H1 (cell line): ENCODE results near the gene IRF8. TPM values are rescaled to one million over a fixed set of nuclear protein-coding genes. Genes with fewer than 3 reads are reported as not detected.
A peak's percentile ranks its signal among the peaks of the same experiment; 100 is the strongest.

Experiments used
- CTCF ChIA-PET: fragments of 300-600 bp; sonication (Branson Sonifier 250); formaldehyde crosslinking; loops from one replicate; lab custom pipeline; 2021; ENCODE audit not compliant: partially characterized antibody; lab: Charles Lee
- POLR2A ChIA-PET: fragments of 300-600 bp; sonication (Branson Sonifier 250); formaldehyde crosslinking; loops from one replicate; lab custom pipeline; 2021; ENCODE audit warnings: inconsistent platforms; ENCODE audit not compliant: partially characterized antibody; lab: Charles Lee
- DNase-seq, 2 experiments: peaks; one replicate each; pipeline versions ENCODE4 v3.0.0 to v3.0.0-alpha.2; 2010 to 2022; ENCODE audit warnings: low spot score in 2 of 2, low read depth in 1 of 2, mixed read lengths in 1 of 2
- FAIRE-seq: peaks from 2 replicates; lab custom pipeline; 2011; peaks lifted over from hg19 to GRCh38; lab: Jason Lieb, UNC
- H2AFZ ChIP-seq: 2 replicates; pipeline ENCODE4 v1.8.1; 2012; ENCODE audit warnings: low read length, inconsistent platforms
- H2AK5ac ChIP-seq: 2 replicates; pipeline ENCODE4 v1.6.1; 2013; ENCODE audit warnings: low read depth, low read length
- H2BK120ac ChIP-seq: replicated peaks from 2 replicates; pipeline ENCODE3; 2013; ENCODE audit warnings: low read depth, low read length, inconsistent platforms
- H2BK12ac ChIP-seq: 2 replicates; pipeline ENCODE4 v1.6.1; 2013; ENCODE audit warnings: low read depth, low read length
- H2BK15ac ChIP-seq: 2 replicates; pipeline ENCODE4 v1.6.1; 2013; ENCODE audit warnings: low read length
- H2BK20ac ChIP-seq: 2 replicates; pipeline ENCODE4 v1.6.1; 2013; ENCODE audit warnings: low read length
- H2BK5ac ChIP-seq: 2 replicates; pipeline ENCODE4 v1.6.1; 2013; ENCODE audit warnings: low read depth, low read length
- H3K14ac ChIP-seq: 2 replicates; pipeline ENCODE4 v1.6.1; 2013; ENCODE audit warnings: inconsistent platforms; ENCODE audit not compliant: insufficient read length
- H3K18ac ChIP-seq: 2 replicates; pipeline ENCODE4 v1.6.1; 2013; ENCODE audit warnings: low read length; ENCODE audit errors: extremely low read depth
- H3K23ac ChIP-seq: 2 replicates; pipeline ENCODE4 v1.6.1; 2013; ENCODE audit warnings: inconsistent platforms; ENCODE audit not compliant: insufficient read length
- H3K23me2 ChIP-seq: 2 replicates; pipeline ENCODE4 v1.6.1; 2013; ENCODE audit warnings: low read depth, low read length
- H3K27ac ChIP-seq: 2 replicates; pipeline ENCODE4 v1.6.1; 2011; ENCODE audit warnings: low read depth, low read length, inconsistent platforms
- H3K27me3 ChIP-seq, 4 experiments: replicated peaks in 1 of 4; 1 replicate in 1 of 4; 2 replicates in 3 of 4; pipeline versions ENCODE4 v1.6.1 to v1.8.1; 2011 to 2013; ENCODE audit warnings: low read length in 3 of 4, mild to moderate bottlenecking in 3 of 4, inconsistent platforms in 2 of 4, mixed read lengths in 2 of 4, moderate library complexity in 1 of 4; ENCODE audit not compliant: control insufficient read depth in 3 of 4, insufficient read depth in 3 of 4; ENCODE audit errors: extremely low read depth in 1 of 4
- H3K36me3 ChIP-seq, 4 experiments: 2 replicates each; pipeline versions ENCODE4 v1.6.1 to v1.8.1; 2011 to 2013; ENCODE audit warnings: mild to moderate bottlenecking in 4 of 4, low read length in 3 of 4, moderate library complexity in 2 of 4, control low read depth in 1 of 4, inconsistent platforms in 1 of 4; ENCODE audit not compliant: insufficient read depth in 4 of 4, control insufficient read depth in 2 of 4
- H3K4ac ChIP-seq: replicated peaks from 2 replicates; pipeline ENCODE3; 2013; ENCODE audit warnings: low read length, low read depth, mixed read lengths, inconsistent platforms; ENCODE audit not compliant: insufficient read length
- H3K4me1 ChIP-seq, 4 experiments: replicated peaks in 1 of 4; 1 replicate in 1 of 4; 2 replicates in 3 of 4; pipeline versions ENCODE4 v1.6.1 to v1.8.1; 2011 to 2013; ENCODE audit warnings: low read length in 3 of 4, inconsistent platforms in 2 of 4, mixed read lengths in 1 of 4; ENCODE audit not compliant: insufficient read depth in 4 of 4, control insufficient read depth in 3 of 4
- H3K4me2 ChIP-seq, 2 experiments: 2 replicates each; pipeline versions ENCODE4 v1.6.1 to v1.8.1; 2011 to 2013; ENCODE audit warnings: low read depth in 2 of 2, low read length in 2 of 2, control low read depth in 1 of 2, inconsistent platforms in 1 of 2, mild to moderate bottlenecking in 1 of 2; ENCODE audit not compliant: insufficient read depth in 1 of 2
- H3K4me3 ChIP-seq, 4 experiments: fragments of 200-600, 300-600 bp in 1 of 4; sonication (generic), shearing (Covaris generic), sonication (Bioruptor Twin) in 1 of 4; 2 replicates each; pipeline versions ENCODE4 v1.5.1 to v1.8.1; 2011 to 2016; ENCODE audit warnings: low read length in 4 of 4, low read depth in 3 of 4, control low read depth in 2 of 4, inconsistent platforms in 2 of 4, mild to moderate bottlenecking in 2 of 4, mixed read lengths in 1 of 4, moderate library complexity in 1 of 4; ENCODE audit not compliant: insufficient read depth in 2 of 4; ENCODE audit errors: extremely low read depth in 1 of 4
- H3K56ac ChIP-seq: replicated peaks from 2 replicates; pipeline ENCODE3; 2013; ENCODE audit warnings: low read depth, mild to moderate bottlenecking, mixed read lengths, low read length, inconsistent platforms; ENCODE audit not compliant: insufficient read length
- H3K79me1 ChIP-seq: 2 replicates; pipeline ENCODE4 v1.6.1; 2013; ENCODE audit warnings: low read depth, low read length, control low read depth
- H3K79me2 ChIP-seq, 2 experiments: 2 replicates each; pipeline versions ENCODE4 v1.6.1 to v1.8.1; 2012 to 2013; ENCODE audit warnings: low read length in 2 of 2, mild to moderate bottlenecking in 2 of 2, inconsistent platforms in 1 of 2; ENCODE audit not compliant: insufficient read depth in 2 of 2, control insufficient read depth in 1 of 2
- H3K9ac ChIP-seq, 4 experiments: replicated peaks in 1 of 4; 1 replicate in 1 of 4; 2 replicates in 3 of 4; pipeline versions ENCODE4 v1.6.1 to v1.8.1; 2011 to 2013; ENCODE audit warnings: low read depth in 3 of 4, low read length in 3 of 4, control low read depth in 2 of 4, mild to moderate bottlenecking in 2 of 4, moderate library complexity in 2 of 4, inconsistent platforms in 1 of 4; ENCODE audit errors: extremely low read depth in 1 of 4
- H3K9me3 ChIP-seq, 2 experiments: 2 replicates each; pipeline versions ENCODE4 v1.6.1 to v1.8.1; 2012 to 2013; ENCODE audit warnings: mild to moderate bottlenecking in 2 of 2, moderate library complexity in 2 of 2, control low read depth in 1 of 2, inconsistent platforms in 1 of 2, low read depth in 1 of 2, low read length in 1 of 2, mixed read lengths in 1 of 2; ENCODE audit not compliant: insufficient read depth in 2 of 2
- H4K20me1 ChIP-seq, 2 experiments: replicated peaks in 1 of 2; 2 replicates each; pipeline versions ENCODE3 to v1.8.1; 2011 to 2013; ENCODE audit warnings: inconsistent platforms in 2 of 2, low read length in 2 of 2, mild to moderate bottlenecking in 1 of 2; ENCODE audit not compliant: insufficient read depth in 2 of 2, control insufficient read depth in 1 of 2
- H4K5ac ChIP-seq: 2 replicates; pipeline ENCODE4 v1.6.1; 2013; ENCODE audit warnings: low read length, low read depth, mixed read lengths, inconsistent platforms; ENCODE audit not compliant: insufficient read length
- H4K8ac ChIP-seq: 2 replicates; pipeline ENCODE4 v1.8.0; 2013; ENCODE audit warnings: mild to moderate bottlenecking, moderate library complexity, low read length, inconsistent platforms; ENCODE audit not compliant: insufficient read depth; ENCODE audit errors: extremely low read depth
- H4K91ac ChIP-seq: replicated peaks from 2 replicates; pipeline ENCODE3; 2013; ENCODE audit warnings: low read length, mixed read lengths, inconsistent platforms; ENCODE audit not compliant: insufficient read length
- ASH2L ChIP-seq: fragments of 200-600, 300-600 bp; sonication (generic); IDR thresholded peaks from one replicate; pipeline ENCODE4 v1.7.1; 2017; ENCODE audit warnings: low read length
- BACH1 ChIP-seq: IDR thresholded peaks from 2 replicates; pipeline ENCODE4 v1.6.1; 2012; ENCODE audit warnings: low read length, improper control_type of control experiment
- CREB1 ChIP-seq: IDR thresholded peaks from 2 replicates; pipeline ENCODE4 v1.6.1; 2012; ENCODE audit warnings: inconsistent platforms
- EZH2 ChIP-seq: fragments of 200-600 bp; sonication (generic); IDR thresholded peaks from 2 replicates; pipeline ENCODE4 v1.7.1; 2012; ENCODE audit warnings: low read depth, mild to moderate bottlenecking, moderate library complexity, low read length, inconsistent platforms; ENCODE audit not compliant: severe bottlenecking
- MAFK ChIP-seq: IDR thresholded peaks from 2 replicates; pipeline ENCODE4 v1.6.1; 2012; ENCODE audit warnings: low read depth, mild to moderate bottlenecking, improper control_type of control experiment, low read length
- PHF8 ChIP-seq: fragments of 200-600 bp; sonication (generic); conservative IDR thresholded peaks from 2 replicates; pipeline ENCODE4 v1.7.1; 2012; ENCODE audit warnings: low read depth, mild to moderate bottlenecking, inconsistent platforms, low read length, moderate library complexity
- TAF1 ChIP-seq: IDR thresholded peaks from 2 replicates; pipeline ENCODE4 v1.6.1; 2011; ENCODE audit warnings: mild to moderate bottlenecking, low read depth, low read length
- WGBS, 2 experiments: shearing (Covaris generic) in 1 of 2; methylation state at CpG; one replicate each; pipeline versions ENCODE4 v1.1.6 to v1.1.7; 2013 to 2015; ENCODE audit warnings: low lambda C conversion rate in 2 of 2, mixed read lengths in 2 of 2, inconsistent platforms in 1 of 2, low coverage in 1 of 2, missing lambda C conversion rate in 1 of 2; ENCODE audit not compliant: insufficient replicate concordance in 2 of 2, insufficient coverage in 1 of 2, insufficient read length in 1 of 2; ENCODE audit errors: extremely low coverage in 1 of 2, missing lambda C conversion rate in 1 of 2; 5-methylcytosine and 5-hydroxymethylcytosine counted together
- polyA plus RNA-seq, 7 experiments: library from polyadenylated mRNA; depleted of rRNA in 3 of 7; stranded (reverse) in 5 of 7; unstranded in 2 of 7; fragments of >200 nt in 5 of 7; fragments of 200-250 nt in 2 of 7; gene quantifications; 1 replicate in 5 of 7; 2 replicates in 1 of 7; 4 replicates in 1 of 7; pipeline versions ENCODE4 v1.2.1 to v1.2.3, GENCODE V29; 2011 to 2013; ENCODE audit warnings: missing spikeins in 2 of 7, mixed read lengths in 2 of 7
- total RNA-seq: library from RNA; stranded (reverse); fragmentation: NEBNext Ultra II Directional; extraction: Animal tissue kit (Norgen Biotek cat#: 25700); gene quantifications from 2 replicates; pipeline ENCODE4 v1.2.1, GENCODE V29; 2021

Gene IRF8
- total and polyA plus RNA-seq, 2 of the 8 experiments (the other 6 are each of a cell fraction or from before 2014, with no cell fraction given), result 0.35 to 2.0 TPM

GRCh38 chr16:85871756-85872155 is 27.2 kb upstream of the IRF8 start:
- no peaks in the 10 kb centered on the region for H4K20me1 ChIP-seq
- WGBS, 2 experiments, result 86% methylated on average over 7 of the region's 7 CpGs; no CpG with 5 or more reads in 1 of the 2 experiments
- TF ChIP-seq CREB1 (no peak), EZH2 (no peak), PHF8 (no peak), ASH2L (no peak), MAFK (no peak), BACH1 (no peak), TAF1 (no peak)
- TF ChIP-seq, all 59 proteins: peak for 0
- Histone ChIP-seq H4K5ac (no peak overlapping the region), H3K27me3 (no peaks in the 10 kb centered on the region; a peak in 1 of 7 replicates), H3K23ac (no peak overlapping the region), H3K79me1 (no peaks in the 10 kb centered on the region), H3K36me3 (no peaks in the 10 kb centered on the region), H3K9me3 (peaks cover 3 to 4% of the 10 kb centered on the region in 2 experiments; a peak in 2 of 4 replicates), H3K56ac (no peak overlapping the region), H3K18ac (no peak overlapping the region), H2BK5ac (no peak overlapping the region), H3K9ac (no peak overlapping the region), H3K27ac (no peak overlapping the region), H2AFZ (no peak overlapping the region), H2BK20ac (no peak overlapping the region), H3K4me1 (peaks cover 0 to 5% (median 2%) of the 10 kb centered on the region in 4 experiments; a peak in 4 of 7 replicates), H4K8ac (no peak overlapping the region), H4K91ac (no peak overlapping the region), H3K79me2 (no peaks in the 10 kb centered on the region), H3K14ac (no peak overlapping the region), H3K4me3 (no peak overlapping the region), H2BK120ac (no peak overlapping the region), H2BK12ac (no peak overlapping the region), H2BK15ac (0 out of 2 replicates have a peak overlapping the region, but pooled peaks have one; percentile 61), H3K4me2 (no peak overlapping the region), H2AK5ac (no peak overlapping the region), H3K23me2 (no peaks in the 10 kb centered on the region), H3K4ac (no peak overlapping the region)
- no peak for DNase-seq
- no peak for FAIRE-seq
- CTCF ChIA-PET, result interaction anchor here (0.7 kb wide), 1 partner anchor 506 kb away, joined by 3 read pairs; no protein-coding TSS in a partner anchor
- POLR2A ChIA-PET, result no interaction called here
